HG03521 (cell line): Measurements from ENCODE around the gene ALPG.
"Not testable (repeated sequence)": the region's sequence is repeated elsewhere in the genome, so short reads cannot be mapped to it uniquely, and the experiment has no call there.

Source experiments
- ATAC-seq: cut with Tn5 transposase; IDR thresholded peaks from one replicate; pipeline ENCODE4 v1.9.1; 2021; ENCODE audit warnings: mild to moderate bottlenecking, moderate library complexity; ENCODE audit not compliant: unreplicated experiment

The ALPG gene

GRCh38 chr2:232394431-232394830 is 12.2 kb upstream of the ALPG start:
- ATAC-seq = not testable (repeated sequence)

DNA sequence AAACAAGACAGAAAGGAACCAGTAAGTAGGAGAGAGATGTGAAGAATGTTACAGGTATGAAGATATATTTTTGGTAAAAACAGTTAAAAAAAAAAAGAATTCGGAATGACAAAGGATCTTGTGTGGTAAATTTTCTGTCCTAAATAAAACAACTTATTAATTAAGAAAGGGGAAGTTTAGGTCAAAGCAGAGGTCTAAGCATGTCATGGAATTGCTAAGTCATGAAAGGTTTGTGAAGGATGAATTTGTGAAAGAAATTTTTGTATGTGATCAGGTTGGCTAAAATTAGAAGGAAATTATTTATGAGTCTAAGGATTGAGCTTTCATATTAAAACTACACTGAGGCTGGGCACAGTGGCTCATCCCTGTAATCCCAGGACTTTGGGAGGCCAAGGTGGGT is 11.1 kb upstream of the ALPG start:
- no peak for ATAC-seq

DNA sequence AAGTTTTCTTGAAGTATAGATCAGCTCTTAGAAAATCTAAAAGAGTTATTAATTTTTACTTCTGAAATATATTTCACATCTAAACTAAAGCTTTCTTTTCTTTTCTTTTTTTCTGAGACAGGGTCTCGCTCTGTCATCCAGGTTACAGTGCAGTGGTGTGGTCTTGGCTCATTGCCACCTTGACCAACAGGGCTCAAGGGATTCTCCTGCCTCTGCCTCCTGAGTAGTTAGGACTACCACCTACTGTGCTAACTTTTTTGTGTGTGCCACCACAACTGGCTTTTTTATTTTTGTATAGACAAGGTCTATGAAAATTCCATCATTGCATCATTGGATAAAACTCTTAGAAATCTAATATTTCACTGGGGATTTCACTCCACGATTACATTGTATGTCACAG is 10.0 kb upstream of the ALPG start:
- ATAC-seq = no peak

DNA sequence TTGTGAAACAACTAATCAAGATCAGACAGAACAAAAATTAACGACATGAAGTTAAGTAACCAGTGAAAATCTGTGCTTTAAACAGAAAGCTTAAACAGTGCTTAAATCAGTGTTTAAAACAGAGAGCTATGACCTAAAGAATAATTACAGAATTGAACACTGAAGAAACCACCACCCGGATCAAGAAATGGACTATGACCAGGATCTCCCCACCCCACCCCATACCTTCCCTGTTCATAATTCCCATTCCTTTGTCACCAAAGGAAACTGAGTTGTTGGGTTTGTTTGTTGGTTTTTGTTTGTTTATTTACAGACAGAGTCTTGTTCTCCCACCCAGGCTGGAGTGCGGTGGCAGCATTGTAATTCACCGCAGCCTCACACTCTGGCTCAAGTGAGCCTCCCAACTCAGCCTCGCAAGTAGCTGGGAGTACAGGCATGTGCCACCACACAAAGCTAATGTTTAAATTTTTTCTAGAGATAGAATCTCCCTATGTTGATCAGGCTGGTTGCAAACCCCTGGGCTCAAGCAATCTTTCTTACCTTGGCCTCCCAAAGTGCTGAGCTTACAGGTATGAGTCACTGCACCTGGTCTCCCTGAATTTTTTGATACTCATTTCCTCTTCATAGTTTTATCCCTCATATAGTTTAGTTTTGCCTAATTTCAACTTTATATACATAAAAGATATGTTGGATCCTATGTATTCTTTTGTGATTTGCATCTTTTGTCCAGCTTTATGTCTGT is 8.2 kb upstream of the ALPG start:
- ATAC-seq = no peak

- ATAC-seq = no peak
Observed at GRCh38 chr2:232400256-232401015, 6.2 kb upstream of the ALPG start.

- no peak for ATAC-seq
Observed at GRCh38 chr2:232402518-232402917, 4.1 kb upstream of the ALPG start.

DNA sequence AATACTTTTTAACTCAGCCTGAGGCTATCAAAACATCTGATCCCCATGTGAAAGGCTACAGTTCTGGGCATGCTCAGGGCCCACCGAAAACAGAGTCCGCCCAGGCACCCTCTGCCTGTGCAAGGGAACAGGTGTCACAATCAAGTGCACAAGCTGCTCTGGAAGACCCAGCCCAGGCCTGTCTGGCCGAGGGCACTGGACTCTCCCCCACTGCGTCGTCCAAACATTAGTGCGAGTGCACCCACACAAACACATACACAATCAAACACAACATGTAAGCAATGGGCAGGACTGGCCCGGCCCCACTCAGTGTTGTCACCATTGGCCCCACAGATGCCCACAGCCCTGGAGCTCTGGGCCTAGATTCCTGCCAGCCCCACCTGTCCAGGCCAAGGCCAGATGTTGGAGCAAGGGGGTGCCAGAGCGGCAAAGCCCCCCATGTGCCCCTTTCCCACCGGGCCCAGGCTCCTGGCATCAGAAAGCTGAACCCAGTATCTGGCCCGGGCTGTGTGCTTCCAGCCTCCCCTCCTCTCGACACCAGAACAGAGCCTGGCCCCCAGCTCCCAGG is 617 bp upstream of the ALPG start:
- no peak for ATAC-seq

GRCh38 chr2:232407428-232408150 is 945 bp downstream of the ALPG start:
- ATAC-seq = not testable (repeated sequence)

DNA sequence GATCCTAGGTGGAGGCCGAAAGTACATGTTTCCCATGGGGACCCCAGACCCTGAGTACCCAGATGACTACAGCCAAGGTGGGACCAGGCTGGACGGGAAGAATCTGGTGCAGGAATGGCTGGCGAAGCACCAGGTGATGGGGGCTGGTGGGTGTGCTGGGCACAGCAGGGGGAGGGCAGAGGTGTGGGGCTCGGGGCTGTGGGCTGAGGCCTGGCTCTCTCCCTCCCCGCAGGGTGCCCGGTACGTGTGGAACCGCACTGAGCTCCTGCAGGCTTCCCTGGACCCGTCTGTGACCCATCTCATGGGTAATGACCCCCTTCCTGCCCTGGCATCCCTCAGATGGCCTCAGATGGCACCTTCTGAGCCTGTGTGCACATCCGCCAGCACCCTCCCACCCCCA is 1.6 kb downstream of the ALPG start:
- not testable (repeated sequence) for ATAC-seq

- not testable (repeated sequence) for ATAC-seq
Observed at GRCh38 chr2:232409617-232410016, 3.0 kb downstream of the ALPG start.

- ATAC-seq = no peak
Observed at GRCh38 chr2:232410238-232410900, 3.7 kb downstream of the ALPG start.

- no peak for ATAC-seq
Observed at GRCh38 chr2:232411901-232412629, 5.4 kb downstream of the ALPG start.

GRCh38 chr2:232412986-232413385 is 6.3 kb downstream of the ALPG start:
- ATAC-seq = no peak

DNA sequence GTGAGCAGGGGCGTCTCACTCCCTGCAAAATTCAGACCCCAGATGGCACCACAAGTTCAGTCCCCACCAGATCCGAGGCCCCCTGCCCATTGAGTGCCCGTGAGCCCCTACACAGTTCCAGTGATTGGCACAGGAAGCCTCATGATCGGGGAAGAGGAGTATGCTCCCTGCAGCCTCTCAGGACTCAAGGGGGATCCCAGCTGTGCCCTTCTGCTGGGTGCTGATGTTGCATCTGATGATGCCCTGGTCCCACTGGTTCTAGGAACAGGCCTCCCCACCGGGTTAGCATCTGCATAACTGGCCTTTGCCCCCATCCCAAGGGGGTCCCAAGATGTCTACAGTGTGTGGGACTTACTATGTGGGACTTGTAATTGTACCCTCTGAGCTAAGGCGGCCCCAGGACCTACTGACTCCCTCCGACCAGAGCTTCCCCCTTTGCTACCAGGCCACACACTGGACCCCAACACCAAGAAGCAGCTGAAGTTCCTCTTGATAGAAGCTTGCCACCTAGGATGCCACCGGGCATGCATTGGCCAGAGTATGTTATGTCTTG is 8.6 kb downstream of the ALPG start:
- no peak for ATAC-seq

DNA sequence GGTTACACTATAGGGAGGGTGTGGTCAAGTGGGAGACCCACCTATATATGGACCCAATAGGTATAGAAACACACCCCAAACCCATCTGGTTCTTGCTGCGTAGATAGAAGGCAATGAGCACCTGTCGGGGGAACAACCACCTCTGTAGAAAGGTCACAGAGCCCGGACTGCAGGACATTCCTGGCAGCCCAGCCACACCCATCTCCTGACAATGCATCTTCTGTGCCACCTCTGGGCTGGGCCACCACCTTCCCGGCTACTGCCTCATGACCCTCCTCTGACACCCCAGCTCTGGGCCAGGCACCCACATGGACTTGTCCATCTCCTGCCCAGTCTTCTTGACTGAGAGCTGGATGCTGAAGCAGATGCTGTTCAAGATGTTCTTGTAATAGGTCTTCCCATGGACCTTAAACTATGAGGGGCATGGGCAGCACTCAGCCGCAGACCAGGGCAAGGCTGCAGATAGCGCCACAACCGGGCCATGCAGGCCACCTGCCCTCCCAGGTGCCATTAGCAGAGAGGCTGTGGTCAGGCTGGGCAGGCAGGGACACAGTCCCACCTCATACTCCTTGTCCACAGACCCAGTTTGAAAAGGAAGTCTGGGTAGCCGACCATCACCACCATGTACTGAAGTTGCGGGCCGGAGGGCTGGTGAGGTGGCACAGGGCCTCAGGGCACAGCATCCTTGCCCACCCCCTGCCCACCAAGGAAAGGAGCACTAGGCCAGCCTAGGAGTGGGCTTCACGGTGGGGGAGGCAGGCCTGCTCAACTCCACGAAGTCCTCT is 9.3 kb downstream of the ALPG start:
- ATAC-seq = no peak

- no peak for ATAC-seq
Observed at GRCh38 chr2:232416521-232417470, 10.2 kb downstream of the ALPG start.

- no peak for ATAC-seq
Observed at GRCh38 chr2:232417489-232417888, 10.8 kb downstream of the ALPG start.

DNA sequence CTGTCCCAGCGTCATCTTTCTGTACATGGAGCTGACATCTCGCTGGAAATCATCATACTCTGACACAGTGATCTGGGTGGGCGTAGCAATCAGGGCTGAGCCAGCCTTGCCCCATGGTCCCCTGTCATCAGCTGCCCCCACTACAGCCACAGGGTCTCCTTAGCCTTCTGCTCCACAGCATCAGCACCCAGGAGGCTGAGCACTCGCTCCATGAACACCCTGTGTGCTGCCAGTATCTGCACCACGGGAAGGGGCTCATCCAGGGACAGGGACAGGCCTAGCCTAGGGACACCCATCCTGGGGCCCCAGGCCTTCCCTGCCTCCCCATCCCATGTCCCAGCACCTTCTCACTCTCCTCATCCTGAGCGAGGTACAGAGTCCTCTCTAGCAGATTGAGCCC is 11.4 kb downstream of the ALPG start:
- no peak for ATAC-seq
